Measurements from ENCODE around the gene ATP6V0D1. TPM values are rescaled to one million over a fixed set of nuclear protein-coding genes. Genes with fewer than 3 reads are reported as not detected.
A peak's percentile ranks its signal among the peaks of the same experiment; 100 is the strongest.

The ATP6V0D1 gene
- total RNA-seq, 1 experiment from 2014 or later = 48.6 TPM

GRCh38 chr16:67407176-67407787 is 73.7 kb downstream of the ATP6V0D1 start:
- Histone ChIP-seq H3K27me3 (no peaks in the 10 kb centered on the region), H3K9me3 (replicated peaks) (no peaks in the 10 kb centered on the region), H3K27ac (peak overlapping the region; percentile 36), H3K36me3 (no peaks in the 10 kb centered on the region), H3K4me3 (no peak overlapping the region), H3K4me1 (peaks cover 10% of the 10 kb centered on the region)
- DNase-seq = no peak

- no peaks in the 10 kb centered on the region for H3K36me3 ChIP-seq
- no peaks in the 10 kb centered on the region for H3K27me3 ChIP-seq
- peak in 1 of 2 experiments; percentile 49 for DNase-seq
- peak overlapping the region; percentile 36 for H3K27ac ChIP-seq
- no peaks in the 10 kb centered on the region for H3K9me3 ChIP-seq (replicated peaks)
- no peak overlapping the region for H3K4me3 ChIP-seq
- peaks cover 10% of the 10 kb centered on the region for H3K4me1 ChIP-seq
These were observed 74.6 kb downstream of the ATP6V0D1 start for GRCh38 chr16:67406111-67406971.

- no peaks in the 10 kb centered on the region for H3K9me3 ChIP-seq (replicated peaks)
- H3K27ac ChIP-seq = no peak overlapping the region
- DNase-seq = no peak
- no peak overlapping the region for H3K4me3 ChIP-seq
- peaks cover 12% of the 10 kb centered on the region for H3K4me1 ChIP-seq
- no peaks in the 10 kb centered on the region for H3K36me3 ChIP-seq
- H3K27me3 ChIP-seq = no peaks in the 10 kb centered on the region
These were observed 75.6 kb downstream of the ATP6V0D1 start for GRCh38 chr16:67405336-67405735.

DNA sequence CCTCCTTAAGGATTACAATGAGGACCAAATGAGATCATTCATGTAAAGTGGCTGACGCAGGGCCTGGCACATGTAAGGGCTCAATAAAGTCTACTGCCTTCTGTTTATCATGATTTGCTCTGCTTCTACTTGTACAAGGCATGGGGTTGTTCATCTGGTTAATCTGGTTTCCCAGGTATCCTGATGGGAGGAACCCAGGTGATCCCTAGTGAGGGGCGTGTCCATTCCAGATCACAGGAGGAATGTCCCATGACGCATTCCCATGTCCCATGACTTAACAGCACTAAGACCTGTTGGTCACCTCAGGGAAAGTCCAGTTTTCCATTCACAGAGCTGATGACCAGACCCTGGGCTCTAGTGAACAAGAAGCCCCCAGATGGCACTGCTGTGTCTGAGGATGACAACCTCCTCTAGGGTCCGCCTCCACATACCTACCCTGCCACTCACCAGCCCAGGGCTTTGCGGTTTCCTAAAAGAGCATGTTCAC is 76.2 kb downstream of the ATP6V0D1 start:
- H3K9me3 ChIP-seq (replicated peaks) = no peaks in the 10 kb centered on the region
- no peak overlapping the region for H3K27ac ChIP-seq
- no peak for DNase-seq
- H3K36me3 ChIP-seq = no peaks in the 10 kb centered on the region
- peaks cover 18% of the 10 kb centered on the region for H3K4me1 ChIP-seq
- no peaks in the 10 kb centered on the region for H3K27me3 ChIP-seq
- no peak overlapping the region for H3K4me3 ChIP-seq

- Histone ChIP-seq H3K9me3 (replicated peaks) (no peaks in the 10 kb centered on the region), H3K4me1 (peaks cover 22% of the 10 kb centered on the region)
- no peak for DNase-seq
These were observed 76.9 kb downstream of the ATP6V0D1 start for GRCh38 chr16:67403976-67404555.

DNA sequence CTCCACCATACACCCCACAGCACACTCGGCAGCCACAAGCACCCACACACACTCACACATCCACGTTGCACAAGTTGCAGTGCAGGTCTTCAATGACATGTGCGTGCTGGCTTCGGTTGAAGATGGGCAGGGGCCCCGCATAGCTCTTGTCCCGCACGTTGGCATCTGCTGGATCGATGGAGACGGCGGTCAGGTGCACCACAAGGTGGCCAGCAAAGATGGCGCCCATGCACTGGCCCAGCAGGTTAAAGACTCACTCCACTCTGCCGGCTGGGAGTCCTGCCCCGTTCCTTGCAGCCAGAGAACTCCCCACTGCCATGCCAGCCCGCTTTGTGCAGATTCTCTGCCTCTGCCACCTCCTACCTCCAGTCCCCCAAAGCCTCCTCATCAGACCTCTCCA is 80.1 kb downstream of the ATP6V0D1 start:
- no peak for DNase-seq
- H3K4me1 ChIP-seq = peaks cover 23% of the 10 kb centered on the region

More at GRCh38 chr16:67403976-67404555, 76.9 kb downstream of the ATP6V0D1 start:
- Histone ChIP-seq H3K27me3 (no peaks in the 10 kb centered on the region), H3K27ac (no peak overlapping the region), H3K36me3 (no peaks in the 10 kb centered on the region), H3K4me3 (no peak overlapping the region)

DNA sequence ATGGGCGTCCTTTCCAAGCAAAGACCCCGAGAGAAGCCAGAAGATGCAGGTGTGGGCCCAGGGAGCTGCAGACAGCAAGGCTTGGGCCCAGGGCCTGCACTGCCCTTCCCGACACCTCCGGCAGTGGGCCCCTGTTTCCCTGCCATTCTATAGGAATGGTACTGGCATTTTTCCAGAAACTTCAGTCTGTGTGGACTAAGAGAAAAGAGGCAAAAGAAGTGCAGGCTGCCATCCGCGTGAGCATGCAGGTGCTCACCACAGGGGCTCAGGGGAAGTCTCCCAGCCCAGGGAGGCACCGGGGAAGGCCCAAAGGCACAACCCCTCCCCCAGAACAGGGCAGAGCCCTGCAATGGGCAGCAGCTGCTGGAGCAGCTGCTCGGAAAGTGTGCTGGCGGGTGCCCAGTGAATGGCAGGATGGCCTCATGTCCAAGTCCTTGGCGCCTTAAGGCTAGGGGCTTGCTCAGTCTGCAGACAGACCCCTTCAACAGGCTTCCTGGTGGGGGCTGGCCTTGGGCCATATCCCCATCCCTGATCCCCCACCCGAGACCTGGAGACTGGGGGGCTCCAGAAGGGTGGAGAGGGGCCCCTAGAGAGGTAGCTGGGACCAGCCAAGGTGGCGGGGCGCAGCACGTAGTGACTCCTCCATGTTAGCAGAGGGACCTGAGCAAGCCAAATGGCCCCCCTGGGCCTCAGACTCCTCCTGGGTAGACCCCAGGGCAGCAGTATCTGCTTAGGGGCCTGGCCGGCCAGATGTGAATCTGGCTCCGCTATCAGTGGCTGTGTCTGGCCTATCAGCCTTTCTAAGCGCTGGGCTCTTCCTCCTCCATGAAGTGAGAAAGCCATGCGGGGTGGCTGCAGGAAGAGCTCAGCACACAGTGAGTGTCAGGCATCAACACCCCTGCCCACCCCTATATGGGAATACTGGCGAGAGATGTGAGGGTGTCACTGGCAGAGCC is 80.9 kb downstream of the ATP6V0D1 start:
- no peaks in the 10 kb centered on the region for H3K36me3 ChIP-seq
- DNase-seq = peak; percentile 85 to 86
- H3K4me3 ChIP-seq = no peak overlapping the region
- H3K9me3 ChIP-seq (replicated peaks) = no peaks in the 10 kb centered on the region
- peaks cover 32% of the 10 kb centered on the region for H3K4me1 ChIP-seq
- H3K27me3 ChIP-seq = no peaks in the 10 kb centered on the region
- peak overlapping the region; percentile 71 for H3K27ac ChIP-seq

More for the DNA sequence above, 80.1 kb downstream of the ATP6V0D1 start:
- Histone ChIP-seq H3K4me3 (no peak overlapping the region), H3K27me3 (no peaks in the 10 kb centered on the region), H3K9me3 (replicated peaks) (no peaks in the 10 kb centered on the region), H3K27ac (no peak overlapping the region), H3K36me3 (no peaks in the 10 kb centered on the region)

GRCh38 chr16:67399218-67399733 is 81.7 kb downstream of the ATP6V0D1 start:
- no peaks in the 10 kb centered on the region for H3K27me3 ChIP-seq
- H3K4me3 ChIP-seq = no peak overlapping the region
- H3K36me3 ChIP-seq = no peaks in the 10 kb centered on the region
- no peaks in the 10 kb centered on the region for H3K9me3 ChIP-seq (replicated peaks)
- no peak for DNase-seq
- no peak overlapping the region for H3K27ac ChIP-seq
- H3K4me1 ChIP-seq = peaks cover 34% of the 10 kb centered on the region

DNA sequence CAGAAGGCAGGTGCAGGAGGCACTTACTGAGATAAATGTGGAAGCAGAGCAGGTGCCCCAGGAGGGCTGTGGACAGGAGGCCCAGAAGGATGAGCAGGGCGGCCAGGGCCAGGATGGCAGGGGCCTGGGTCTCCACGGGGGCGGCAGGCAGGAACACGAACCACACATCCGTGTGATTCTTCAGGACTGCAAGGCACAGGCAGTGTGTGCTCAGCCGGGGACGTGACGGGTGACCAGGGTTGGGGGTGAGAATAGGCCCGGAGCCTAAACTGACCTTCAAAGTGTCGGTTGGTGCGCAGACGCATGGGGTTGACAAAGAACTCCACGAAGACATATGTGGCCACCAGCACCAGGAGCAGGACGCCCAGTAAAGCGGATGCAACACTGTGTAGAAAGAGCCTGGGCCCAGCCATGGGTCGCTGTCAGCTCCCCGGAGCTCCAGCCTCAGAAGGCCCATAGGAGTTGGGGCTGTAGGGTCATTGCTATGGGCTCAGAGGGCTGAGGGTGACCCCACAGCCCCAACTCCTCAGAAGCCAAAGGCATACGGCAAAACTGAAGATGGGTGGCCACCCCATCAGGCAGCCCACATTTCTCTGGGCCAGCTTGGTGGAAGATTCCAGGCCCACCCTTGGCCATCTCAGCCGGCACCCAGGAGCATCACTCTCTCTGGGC is 82.3 kb downstream of the ATP6V0D1 start:
- no peaks in the 10 kb centered on the region for H3K27me3 ChIP-seq
- no peak overlapping the region for H3K4me3 ChIP-seq
- H3K27ac ChIP-seq = no peak overlapping the region
- no peaks in the 10 kb centered on the region for H3K36me3 ChIP-seq
- DNase-seq = no peak
- H3K9me3 ChIP-seq (replicated peaks) = no peaks in the 10 kb centered on the region
- H3K4me1 ChIP-seq = peaks cover 39% of the 10 kb centered on the region

DNA sequence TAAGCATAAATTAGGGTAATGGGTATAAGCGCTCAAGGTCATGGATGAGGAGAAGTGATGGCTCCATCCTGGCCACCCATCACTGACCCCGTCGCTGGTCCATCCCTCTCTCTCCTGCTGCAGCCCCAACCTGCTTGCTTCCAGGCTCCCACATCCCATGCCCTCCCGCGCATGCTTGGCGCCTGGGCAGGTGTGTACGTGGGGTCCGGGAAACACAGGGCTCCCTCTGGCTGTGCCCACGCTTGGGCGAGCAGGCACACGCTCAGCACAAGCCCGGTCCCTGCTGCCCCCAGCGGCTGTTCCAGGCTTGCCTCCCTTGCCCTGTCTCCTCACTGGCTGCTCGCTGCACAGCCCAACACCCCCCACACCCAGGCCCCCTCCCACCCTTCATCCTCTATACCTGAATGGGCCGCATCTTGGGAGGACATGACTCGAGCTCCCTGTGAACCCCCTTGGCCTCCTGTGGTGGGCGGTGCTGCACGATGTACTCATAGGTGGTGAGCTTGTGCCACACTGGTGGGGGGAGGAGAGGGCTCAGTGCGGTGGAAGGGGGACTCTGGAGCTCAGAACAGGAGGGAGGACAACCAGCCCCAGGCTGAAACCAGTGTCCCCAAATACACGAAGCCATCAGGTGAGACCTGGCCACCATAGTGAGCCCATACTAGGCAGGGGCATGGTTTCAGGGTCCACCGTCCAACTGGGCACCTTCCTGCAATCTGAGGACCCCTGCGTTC is 83.0 kb downstream of the ATP6V0D1 start:
- Histone ChIP-seq H3K36me3 (no peaks in the 10 kb centered on the region), H3K4me1 (peaks cover 41% of the 10 kb centered on the region), H3K27me3 (no peaks in the 10 kb centered on the region), H3K4me3 (no peak overlapping the region), H3K9me3 (replicated peaks) (no peaks in the 10 kb centered on the region), H3K27ac (no peak overlapping the region)
- no peak for DNase-seq

DNA sequence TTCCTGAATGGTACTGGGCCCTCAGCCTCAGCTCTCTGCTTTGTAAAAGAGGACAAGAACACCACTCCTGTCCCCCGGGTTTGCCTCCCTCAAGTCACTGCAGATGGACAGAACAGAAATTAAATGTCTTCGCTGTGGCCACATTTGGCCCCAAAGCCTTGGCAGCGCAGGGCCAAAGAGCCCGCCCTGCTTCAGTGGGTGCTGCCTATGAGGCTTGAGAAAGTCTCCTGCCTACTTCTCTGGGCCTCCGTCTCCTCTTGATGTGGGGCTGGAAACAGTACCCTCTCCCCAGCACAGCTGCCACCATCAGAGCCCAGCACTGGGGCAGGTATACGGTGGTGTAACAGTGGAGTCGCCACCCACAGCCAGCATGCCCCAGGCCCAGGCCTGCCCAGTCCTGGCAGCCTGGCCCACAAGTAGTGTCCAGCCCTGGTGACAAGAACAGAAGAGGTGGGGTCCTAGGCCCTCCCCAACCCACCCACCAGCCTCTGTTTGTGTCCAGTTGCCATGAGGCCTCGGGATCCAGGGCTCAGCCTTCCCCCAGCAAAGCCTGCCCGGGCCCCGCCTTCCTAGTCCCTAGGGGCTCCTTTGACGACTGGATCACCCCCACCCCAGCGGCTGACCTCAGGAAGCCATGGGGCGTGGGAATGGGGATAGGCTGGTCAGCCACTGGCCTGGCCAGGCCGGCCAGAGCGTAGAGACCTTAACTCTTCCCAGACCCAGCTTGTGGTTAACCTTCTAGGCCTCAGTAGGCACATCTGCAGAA is 83.7 kb downstream of the ATP6V0D1 start:
- Histone ChIP-seq H3K4me1 (peaks cover 48% of the 10 kb centered on the region), H3K9me3 (replicated peaks) (no peaks in the 10 kb centered on the region), H3K27ac (peak overlapping the region; percentile 51; the same call in 1 of the 2 replicates), H3K36me3 (no peaks in the 10 kb centered on the region), H3K27me3 (no peaks in the 10 kb centered on the region), H3K4me3 (no peak overlapping the region)
- DNase-seq = peak in 1 of 2 experiments; percentile 17

DNA sequence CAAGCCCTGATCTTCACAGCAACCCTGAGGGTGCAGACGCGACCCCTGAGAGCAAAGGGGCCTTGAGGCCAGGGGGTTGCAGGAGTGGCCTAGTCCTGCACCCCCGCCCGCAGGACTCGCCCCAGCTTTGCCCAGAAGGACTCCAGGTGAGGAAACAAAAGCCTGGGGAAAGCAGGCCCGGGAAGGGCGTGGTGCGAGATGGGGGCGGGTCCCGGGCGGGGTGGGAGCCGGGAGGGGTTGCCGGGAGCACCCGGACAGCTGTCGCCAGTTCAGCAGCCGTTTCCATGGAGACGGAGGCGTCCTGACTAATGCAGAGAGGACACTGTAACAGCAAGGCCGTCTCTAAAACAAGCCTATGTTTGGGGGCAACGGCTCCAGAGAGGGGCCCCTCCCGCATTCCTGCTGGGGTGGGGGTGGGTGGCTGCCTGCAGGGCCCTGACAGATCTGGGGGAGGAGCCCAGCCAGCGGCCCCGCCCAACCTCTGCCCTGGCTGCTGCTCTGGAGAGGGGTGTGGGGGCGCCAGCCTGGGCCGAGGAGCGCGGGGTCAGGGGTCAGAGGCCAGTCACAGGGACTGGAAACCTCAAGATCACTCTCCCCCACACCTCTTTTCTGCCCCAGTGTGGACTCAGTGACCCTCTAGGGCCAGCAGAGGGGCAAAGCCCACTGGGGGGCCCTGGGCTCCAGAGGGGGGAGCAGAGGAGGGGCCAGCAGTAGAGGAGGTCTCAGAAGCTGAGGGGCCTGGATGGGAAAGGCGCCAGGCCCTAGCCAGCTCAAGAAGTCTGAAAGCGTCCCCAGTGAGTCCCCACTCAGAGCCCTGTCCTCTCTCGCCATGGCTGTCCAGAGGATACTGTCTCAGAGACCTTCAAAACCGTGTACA is 84.6 kb downstream of the ATP6V0D1 start:
- Histone ChIP-seq H3K27ac (peak overlapping the region; percentile 54), H3K4me3 (peak overlapping the region; percentile 39), H3K4me1 (peaks cover 49% of the 10 kb centered on the region), H3K36me3 (no peaks in the 10 kb centered on the region), H3K9me3 (replicated peaks) (no peaks in the 10 kb centered on the region), H3K27me3 (no peaks in the 10 kb centered on the region)
- peak; percentile 99 to 100 for DNase-seq

Measured in SJCRH30 (cell line).